ENCODE results near the gene TAS1R3.

DNA sequence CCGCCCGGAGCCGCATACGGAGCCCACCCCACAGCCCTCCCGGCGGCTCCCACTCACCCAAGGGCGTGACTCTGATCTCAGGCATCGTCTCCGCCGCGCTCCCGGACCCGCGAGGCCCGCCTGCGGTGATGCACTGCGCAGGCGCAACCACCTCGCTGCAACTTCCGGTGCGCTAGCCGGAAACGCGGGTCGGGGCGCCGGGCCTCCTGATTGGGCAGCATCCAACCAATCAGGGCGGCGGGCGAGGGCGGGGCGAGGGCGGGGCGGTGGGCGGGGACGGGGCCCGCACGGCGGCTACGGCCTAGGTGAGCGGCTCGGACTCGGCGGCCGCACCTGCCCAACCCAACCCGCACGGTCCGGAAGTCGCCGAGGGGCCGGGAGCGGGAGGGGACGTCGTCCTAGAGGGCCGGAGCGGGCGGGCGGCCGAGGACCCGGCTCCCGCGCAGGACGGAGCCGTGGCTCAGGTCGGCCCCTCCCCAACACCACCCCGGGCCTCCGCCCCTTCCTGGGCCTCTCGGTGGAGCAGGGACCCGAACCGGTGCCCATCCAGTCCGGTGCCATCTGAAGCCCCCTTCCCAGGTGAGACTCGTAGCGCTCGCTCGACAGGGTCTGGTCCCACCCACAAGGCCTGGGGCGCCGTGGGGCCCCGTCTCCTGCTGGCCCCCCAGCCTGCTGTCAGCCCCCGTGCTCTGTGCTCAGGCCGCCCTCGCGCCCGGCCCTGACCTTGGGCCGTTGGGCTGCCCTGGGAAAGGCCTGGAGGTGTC lies 6.4 kb upstream of the TAS1R3 start, which contains the start of the genes CPTP and INTS11:
- TF ChIP-seq L3MBTL2 (conservative IDR thresholded peaks at IDR 0.05), result peak; percentile 75
- no peak for TF ChIP-seq BHLHE40 (IDR thresholded peaks at IDR 0.05; ENCODE audit: borderline replicate concordance)
- no peak for TF ChIP-seq FOXK2 (IDR thresholded peaks at IDR 0.05)
- no peak for TF ChIP-seq TARDBP (IDR thresholded peaks at IDR 0.05)
- TF ChIP-seq, protein P1, sequence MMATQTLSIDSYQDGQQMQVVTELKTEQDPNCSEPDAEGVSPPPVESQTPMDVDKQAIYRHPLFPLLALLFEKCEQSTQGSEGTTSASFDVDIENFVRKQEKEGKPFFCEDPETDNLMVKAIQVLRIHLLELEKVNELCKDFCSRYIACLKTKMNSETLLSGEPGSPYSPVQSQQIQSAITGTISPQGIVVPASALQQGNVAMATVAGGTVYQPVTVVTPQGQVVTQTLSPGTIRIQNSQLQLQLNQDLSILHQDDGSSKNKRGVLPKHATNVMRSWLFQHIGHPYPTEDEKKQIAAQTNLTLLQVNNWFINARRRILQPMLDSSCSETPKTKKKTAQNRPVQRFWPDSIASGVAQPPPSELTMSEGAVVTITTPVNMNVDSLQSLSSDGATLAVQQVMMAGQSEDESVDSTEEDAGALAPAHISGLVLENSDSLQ (IDR thresholded peaks at IDR 0.05), result no peak
- TF ChIP-seq LEF1 (IDR thresholded peaks at IDR 0.05; ENCODE audit: borderline replicate concordance), result no peak
- TF ChIP-seq ARNT (IDR thresholded peaks at IDR 0.05), result no peak
- no peak for TF ChIP-seq HDGF (IDR thresholded peaks at IDR 0.05; ENCODE audit: borderline replicate concordance)
- TF ChIP-seq SP1 (IDR thresholded peaks at IDR 0.05), result no peak
- TF ChIP-seq FOXM1 (IDR thresholded peaks at IDR 0.05; ENCODE audit: borderline replicate concordance), result no peak
- TF ChIP-seq SUZ12 (IDR thresholded peaks at IDR 0.05), result no peak
- TF ChIP-seq NFRKB (IDR thresholded peaks at IDR 0.05), result no peak
- no peak for TF ChIP-seq FOXA1 (IDR thresholded peaks at IDR 0.05)
- no peak for TF ChIP-seq CTBP1 (IDR thresholded peaks at IDR 0.05; ENCODE audit: borderline replicate concordance)
